HG03342 (cell line): ENCODE measurements around the gene UMAD1.

Experiments used
- ATAC-seq: cut with Tn5 transposase; IDR thresholded peaks from one replicate; pipeline ENCODE4 v1.9.1; 2021; ENCODE audit warnings: mild to moderate bottlenecking, moderate library complexity; ENCODE audit not compliant: unreplicated experiment

Gene UMAD1

DNA sequence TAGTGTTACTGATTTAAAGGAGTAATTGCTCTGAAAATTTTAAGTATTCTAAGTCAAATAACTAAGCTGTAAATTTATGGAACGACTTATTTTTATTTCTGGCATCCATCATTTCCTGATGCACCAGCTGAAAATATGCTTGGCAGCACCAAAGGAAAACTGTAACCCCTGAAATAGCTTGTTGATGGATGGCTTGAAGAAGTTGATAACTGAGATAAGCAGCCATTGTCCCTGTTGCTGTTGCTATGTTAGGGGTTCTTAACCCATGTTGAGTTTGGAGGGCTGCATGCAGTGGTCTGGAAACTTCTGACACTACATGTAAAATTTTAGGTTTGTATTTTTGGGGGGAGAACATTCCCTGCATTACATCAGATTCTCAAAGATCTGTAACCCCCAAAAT, 47.2 kb downstream of the UMAD1 start:
- no peak for ATAC-seq

DNA sequence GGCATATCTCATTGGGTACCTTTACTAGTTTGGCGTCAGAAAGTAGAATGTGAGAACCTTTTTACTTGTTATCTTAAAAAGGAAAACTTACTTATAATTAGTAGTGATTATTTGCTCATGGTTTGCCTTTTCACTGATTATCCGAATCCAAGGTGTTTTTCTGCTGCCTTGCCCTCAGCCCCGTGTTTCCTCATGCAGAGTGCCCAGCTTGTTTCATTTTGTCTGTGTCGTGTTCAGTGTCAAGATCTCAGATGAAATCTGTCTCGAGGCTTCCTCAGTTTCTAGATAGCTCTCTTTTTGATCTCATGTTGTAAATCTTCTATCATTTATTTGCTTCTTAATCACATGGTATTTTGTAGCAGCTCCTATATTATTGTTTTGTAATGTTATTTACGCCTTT, 47.8 kb downstream of the UMAD1 start:
- no peak for ATAC-seq

DNA sequence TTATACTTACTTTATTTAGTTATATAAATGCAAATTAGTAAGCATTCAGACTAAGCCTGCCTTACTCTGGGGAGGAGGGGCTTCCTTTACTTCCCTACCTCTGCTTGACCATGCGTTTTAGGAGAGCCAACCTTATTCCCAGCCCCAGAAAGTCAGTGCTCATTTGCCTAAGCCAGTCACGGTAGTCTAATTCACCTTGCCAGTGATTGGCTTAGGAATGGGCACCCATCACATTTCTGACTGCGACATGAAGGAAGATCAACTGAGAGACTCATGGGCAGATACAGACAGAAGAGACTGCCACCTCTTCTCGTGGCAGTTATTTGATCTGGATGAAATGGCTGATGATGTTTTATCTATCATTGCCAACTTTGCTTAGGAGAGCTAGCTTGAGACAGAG, 48.4 kb downstream of the UMAD1 start:
- no peak for ATAC-seq

DNA sequence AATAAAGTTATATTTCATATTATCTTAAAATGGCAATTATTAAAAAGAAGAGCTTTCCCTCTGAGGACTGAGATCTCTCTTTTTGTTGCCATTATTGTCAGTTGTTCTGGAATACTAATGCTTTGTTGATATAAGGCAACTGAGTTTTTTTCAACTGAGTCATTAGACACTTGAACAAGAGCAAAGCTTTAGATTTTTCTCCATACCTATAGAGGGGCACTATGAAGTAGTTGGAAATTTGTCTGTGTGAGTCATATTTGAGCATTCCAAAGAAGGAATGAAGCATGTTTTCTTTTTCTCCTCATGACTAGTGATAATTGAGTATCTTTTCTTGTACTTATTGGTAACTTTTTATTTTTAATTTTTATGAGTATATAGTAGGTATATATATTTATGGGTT, 53.3 kb downstream of the UMAD1 start:
- no peak for ATAC-seq

DNA sequence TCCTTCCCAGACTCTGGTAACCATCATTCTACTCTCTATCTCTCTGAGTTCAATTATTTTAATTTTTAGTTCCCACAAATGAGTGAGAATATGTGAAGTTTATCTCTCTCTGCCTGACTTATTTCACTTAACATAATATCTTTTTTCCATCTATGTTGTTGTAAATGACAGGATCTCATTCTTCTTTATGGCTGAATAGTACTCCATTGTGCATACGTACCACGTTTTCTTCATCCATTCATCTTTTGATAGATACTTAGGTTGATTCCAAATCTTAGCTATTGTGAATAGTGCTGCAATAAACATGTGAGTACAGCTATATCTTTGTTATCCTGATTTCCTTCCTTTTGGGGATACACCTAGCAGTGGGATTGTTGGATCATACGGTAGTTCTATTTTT, 54.0 kb downstream of the UMAD1 start:
- ATAC-seq = no peak

DNA sequence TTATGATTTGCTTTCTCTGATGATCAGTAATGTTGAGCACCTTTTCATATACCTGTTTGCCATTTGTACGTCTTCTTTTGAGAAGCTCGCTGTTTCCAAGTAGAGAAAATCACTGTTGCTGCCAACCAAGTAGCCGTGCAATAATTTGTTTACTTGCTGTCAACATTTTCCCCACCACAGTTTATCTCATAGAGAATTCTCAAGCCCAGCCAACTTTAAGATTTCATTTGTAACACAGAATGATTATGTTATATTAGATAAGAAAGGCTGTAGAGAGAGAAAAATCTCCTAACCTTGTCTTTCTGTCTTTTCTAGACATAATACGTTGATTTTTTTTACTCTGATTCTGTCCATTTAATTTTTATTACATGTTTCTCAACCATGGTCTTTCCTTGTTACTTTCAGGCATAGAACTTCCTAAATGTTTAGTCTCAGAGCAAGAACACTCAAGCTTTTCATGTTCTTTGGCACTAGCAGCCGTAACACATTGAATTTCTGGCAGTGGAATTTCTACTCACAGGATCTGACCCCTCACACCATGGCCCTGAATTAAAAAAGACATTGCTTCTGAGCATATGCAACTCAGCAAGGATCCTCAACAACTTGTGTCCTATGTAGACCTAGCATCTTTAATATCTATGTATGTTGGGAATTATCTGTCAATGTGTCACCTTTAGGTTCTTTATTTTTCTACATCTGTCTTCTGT, 54.7 kb downstream of the UMAD1 start:
- no peak for ATAC-seq

DNA sequence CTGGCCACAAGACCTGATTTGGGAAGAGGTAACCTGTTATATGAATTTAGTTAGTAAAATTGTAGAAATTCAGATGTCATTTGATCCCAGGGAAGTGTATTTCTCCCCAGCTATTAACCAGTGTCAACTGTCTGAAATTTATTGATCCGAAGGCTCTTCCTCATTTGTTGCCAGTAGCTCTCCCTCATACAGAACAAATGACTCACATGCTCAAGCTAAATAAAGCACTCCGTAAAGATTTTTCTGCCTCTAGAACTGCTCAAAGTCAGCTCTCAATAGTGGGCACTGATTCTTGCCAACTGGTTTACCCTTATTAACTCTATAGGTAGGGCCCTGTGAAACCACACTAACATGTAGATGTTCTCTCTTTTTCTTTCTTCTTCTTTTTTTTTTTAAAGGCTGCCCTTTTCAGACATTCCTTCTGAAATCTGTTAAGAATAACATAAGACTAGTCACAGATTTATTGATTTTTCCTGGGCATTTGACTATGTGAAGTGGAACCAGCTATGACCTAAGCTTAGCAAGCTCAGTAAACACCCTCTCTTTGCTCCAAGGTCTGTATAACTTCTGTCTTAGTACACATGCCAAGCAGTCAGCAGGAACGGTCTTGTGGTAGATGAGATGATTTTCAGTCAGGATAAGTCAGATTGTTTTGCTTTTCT, 56.0 kb downstream of the UMAD1 start:
- ATAC-seq = no peak

DNA sequence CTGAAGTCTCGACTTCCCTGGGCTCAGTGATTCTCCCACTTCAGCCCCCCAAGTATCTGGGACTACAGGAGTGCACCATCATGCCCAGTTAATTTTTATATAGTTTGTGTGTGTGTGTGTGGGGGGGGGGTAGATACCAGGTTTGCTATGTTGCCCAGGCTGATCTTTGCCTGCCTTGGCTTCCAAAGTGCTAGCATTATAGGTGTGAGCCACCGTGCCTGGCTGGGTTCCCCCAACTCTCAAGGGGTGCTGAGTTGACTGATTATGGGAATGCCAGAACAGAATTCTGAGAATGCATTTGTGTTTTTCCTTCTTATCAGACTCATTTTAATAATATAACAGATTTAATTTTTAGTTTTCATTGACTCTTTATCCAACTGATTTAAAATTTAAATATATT, 58.4 kb downstream of the UMAD1 start:
- ATAC-seq = no peak

DNA sequence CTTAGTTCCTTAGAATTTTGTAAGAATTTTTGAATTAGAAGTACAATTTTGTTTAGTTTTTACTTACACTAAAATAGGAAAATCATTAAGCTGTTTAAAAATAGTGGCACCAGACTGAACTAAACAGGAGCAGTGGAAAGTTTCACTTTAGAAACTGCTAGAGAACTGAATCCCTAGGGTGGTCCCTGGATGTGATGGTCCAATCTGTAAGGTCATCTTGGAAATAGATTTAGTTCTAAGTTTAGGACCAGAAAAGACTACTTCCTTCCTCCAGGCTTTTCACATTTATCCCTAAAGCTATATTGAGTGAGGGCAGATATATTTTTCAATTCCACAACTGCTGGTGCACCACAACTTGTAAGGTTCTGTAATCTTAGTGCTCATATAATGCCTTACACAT, 58.8 kb downstream of the UMAD1 start:
- no peak for ATAC-seq

DNA sequence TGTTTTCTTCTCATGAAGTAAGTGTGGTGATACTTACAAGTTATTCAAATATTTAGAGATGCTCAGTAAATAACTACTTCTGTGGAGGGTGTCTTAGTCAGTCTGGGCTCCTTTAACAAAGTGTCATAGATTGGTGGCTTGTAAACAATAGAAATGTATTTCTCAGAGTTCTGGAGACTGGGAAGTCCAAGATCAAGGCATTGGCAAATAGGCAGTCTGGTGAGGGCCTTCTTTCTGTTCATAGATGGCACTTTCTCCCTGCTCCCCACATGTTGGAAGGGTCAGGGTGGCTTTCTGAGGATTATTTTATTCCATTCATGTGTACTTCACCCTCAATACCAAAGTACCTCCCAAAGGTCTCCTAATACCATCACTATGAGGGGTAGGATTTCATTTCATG, 59.4 kb downstream of the UMAD1 start:
- no peak for ATAC-seq

DNA sequence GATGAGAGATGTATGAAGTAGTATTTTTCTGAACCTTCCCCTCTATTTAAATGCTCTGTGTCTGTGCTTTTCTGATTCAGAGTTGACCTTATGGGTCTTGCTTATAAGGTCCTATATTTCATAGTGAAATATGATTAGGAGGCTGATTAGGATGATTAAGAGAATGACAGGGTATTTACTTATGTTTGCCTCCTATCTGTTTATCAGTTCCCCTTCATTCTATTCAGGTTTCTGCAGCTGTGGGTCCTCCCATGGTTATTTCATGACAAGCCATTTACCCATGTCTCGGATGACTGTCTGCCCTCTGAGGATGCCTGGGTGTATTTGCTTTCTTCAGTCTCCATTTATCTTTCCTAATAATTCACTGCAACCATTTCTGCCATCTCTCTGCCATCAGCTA, 61.0 kb downstream of the UMAD1 start:
- no peak for ATAC-seq

DNA sequence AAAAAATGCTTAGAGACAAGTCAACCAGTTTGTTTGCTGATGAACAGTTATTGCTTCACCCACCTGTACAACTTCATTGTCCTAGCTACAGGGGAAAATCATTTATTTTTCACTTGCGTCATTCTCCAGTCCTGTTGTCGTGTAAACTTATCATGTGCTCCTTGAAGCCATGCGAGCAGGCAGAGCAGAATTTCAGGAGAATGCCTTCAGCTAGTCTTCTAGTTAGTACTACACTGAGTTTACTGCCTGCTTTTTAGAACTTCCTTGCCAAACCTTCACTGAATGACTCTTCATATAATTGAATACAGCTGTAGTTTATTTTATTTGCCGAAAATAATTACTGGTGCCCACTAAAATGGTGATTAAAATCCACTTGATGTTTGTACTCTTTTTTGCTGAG, 62.3 kb downstream of the UMAD1 start:
- ATAC-seq = no peak

DNA sequence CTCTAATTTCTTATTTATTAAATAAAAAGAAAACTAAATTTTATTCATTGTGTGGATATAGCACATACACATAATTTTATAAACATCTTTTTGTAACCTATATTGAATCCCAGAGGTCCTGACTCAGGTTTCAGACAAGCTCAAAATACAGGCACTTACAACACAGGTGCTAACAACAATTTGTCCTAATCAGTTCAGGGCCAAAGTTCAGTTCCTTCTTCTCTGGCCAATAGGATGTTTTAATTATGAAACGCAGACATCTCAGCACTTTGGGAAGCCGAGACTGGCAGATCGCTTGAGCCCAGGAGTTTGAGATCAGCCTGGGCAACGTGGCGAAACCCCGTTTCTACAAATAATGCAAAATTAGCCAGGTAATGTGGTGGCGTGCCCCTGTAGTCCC, 62.9 kb downstream of the UMAD1 start:
- no peak for ATAC-seq

DNA sequence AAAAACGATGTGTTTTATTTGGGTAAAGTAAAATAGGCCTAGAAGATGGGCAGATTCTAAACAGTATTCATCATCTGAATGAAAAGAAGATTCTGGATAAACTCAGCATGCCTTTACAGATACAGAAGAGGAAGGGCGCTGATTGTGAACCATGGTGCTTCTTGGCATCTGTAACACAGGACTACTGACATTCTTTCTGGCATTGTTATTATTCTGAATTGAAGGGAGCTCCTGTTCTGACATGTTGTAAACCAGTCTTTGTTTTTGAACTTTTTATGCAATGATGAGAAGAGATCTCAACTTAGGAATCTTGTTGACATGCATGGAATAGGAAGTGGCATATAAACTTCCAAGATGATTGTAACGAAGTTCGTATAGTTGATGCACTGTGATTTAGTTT, 64.3 kb downstream of the UMAD1 start:
- ATAC-seq = no peak

DNA sequence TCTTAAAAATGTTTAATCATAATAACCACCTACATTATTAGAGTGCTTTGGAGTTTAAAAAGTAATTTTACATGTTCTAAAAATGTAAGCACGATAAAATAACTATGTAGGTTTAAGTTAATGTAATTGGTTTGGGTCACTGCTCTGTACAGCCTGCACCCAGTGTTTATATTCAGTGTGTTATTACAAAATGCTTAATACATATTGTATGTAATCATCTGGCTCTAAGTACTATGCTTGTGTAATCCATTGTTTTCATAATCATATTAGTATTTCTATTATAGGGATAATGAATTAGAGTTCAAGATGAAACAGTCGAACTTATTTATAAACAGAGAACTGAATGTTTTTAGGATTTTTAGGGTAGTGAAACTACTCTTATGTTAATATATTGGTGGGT, 64.8 kb downstream of the UMAD1 start:
- ATAC-seq = no peak

DNA sequence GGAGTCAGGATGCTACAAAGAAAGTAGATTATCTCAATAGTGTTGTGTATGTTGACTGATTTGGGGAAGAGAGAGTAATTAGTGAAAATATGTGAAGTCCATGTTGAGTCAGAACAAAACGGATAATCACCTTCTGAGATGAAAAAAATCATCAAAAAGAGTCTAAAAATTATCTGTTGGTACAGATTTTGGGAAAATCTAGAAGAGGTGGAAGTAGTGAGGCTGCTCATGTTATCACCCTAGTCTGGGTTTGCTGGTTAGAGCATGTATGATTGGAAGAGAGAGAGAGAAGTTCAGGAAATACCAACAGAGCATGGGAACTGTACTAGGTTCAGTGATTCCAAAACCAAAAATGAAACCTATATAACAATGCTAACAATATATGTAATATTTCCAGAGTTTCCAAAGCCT, 65.6 kb downstream of the UMAD1 start:
- peak; percentile 77 for ATAC-seq

DNA sequence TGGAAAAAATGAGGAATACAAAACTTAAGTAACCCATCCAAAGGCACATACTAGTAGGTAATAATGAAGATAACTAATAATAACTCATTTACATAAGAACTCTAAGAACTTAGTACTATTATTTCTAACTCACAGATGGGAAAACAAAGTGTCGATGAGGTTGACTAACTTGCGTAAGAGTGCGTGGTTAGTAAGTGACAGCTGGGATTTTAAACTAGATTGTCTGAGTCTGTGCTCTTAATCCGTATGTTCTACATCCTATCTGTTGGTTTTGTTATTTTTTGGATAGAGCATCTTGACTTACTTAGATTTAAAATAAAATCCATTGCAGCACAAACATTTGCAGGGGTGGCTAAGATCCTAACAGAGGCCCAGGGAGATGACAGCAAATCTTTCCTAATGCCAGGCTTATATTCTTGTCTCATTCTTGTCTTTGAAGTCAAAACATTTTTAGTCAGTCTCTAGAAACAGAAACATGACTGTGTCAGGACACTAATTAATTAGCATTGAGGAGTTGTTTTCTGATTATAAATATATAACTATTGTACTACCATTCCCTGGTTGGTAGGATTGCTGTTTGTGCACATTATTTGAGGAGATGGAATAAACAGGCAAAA, 66.1 kb downstream of the UMAD1 start:
- peak; percentile 31 for ATAC-seq

DNA sequence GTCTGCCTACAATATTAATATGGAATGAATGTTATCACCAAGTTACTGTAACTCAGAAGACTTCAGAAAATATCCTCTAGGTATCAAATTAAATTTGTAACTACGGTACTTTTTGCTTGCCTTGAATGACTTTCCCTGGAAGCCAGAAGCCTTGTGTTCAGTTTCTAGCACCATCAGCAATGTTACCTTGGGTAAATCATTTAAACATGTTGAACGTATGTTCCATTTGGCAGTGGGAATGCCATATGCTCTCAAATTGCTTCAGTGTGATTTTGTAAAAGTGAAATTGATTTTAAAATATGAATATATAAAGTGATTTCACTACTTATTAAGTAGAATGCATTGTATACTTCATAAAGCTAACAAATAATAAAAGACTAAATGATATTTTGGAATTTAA, 66.7 kb downstream of the UMAD1 start:
- ATAC-seq = no peak

DNA sequence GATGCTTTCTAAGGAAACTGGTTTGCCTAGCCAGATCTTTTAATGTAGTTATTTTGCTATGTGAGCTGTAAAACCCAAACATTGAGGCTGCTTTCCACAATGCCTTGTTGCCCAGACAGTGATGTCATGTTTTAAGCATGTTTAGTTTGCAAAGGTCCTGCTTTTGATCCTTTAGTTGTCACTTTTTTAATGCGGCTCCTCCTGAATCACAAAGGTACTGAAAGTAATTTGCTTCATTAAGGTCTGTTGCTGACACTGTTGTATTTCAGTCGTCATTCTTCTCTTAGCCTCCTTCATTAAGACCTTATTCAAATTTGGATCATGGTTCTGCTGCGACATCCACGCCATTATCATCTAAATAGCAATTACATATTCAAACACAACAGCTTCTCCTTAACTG, 67.3 kb downstream of the UMAD1 start:
- ATAC-seq = no peak

DNA sequence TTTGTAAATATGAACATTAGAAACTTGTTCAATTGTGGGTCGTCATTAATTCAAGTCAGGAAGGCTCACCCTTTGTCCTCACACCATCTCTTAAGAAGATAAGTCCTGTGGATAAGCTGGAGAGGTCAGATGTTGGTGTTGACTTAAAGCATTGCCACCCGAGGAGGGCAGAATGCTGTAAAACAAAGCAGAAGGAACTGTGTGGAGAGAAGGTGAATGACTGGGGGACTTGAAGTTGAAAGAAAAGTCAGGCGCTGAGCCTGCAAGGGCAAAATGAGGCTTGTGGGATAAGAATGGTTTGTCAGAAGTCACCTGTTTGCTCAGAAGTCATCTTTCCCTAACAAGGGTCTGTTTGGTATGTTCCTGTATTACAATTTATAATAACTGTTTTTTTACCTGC, 68.7 kb downstream of the UMAD1 start:
- ATAC-seq = no peak

DNA sequence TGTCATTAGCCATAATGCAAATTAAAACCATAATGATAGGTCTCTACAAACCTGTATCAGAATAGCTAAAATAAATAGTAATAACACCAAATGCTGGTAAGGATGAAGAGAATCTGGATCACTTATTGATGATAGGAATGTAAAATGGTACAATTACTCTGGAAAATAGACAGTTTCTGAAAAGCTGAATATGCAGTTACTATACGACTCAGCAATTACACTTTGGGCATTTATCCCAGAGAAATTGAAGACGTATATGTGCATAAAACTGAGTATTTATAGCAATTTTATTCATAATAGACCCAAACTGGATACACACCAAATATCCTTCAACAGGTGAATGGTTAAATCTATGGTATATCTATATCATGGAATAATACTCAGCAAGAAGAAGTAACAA, 69.9 kb downstream of the UMAD1 start:
- ATAC-seq = no peak

DNA sequence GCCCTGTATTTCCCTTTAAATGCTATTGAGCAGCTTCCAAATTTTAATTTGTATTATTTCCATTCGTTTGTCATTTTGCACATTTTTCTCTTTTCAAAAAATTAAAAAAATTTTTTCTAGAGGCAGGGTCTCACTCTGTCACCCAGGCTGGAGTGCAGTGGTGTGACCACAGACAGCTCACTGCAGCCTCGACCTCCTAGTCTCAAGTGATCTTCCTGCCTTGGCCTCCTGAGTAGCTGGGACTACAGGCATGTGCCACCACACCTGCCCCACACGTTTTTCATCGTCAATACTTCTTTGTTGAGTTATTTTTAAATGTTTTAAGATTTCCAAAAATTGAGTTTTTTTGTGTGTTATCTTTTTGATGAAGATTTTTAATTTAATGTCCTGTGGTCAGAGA, 73.2 kb downstream of the UMAD1 start:
- no peak for ATAC-seq

DNA sequence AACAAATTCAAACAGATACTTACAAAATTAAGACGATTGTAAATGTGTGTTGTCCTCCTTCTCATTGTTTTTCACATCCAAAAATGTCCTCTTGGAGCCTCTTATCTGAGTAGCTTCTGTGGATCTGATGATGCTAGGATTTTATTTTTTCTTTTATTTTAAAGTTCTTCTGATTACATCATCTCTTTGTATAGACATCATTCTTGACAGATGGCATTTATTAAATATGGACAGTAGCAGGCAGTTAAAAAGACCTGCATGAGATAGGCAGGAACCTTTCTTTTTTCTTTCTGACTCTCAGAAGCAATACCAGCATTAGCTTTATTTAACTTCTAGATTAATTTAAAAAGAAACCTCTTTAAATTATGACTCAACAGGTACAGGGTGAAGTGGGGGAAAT, 77.9 kb downstream of the UMAD1 start, which contains the start of gene RPA3:
RPA3 (minus strand) TSS at position 116 of the 400 bp plus-strand sequence. CDS start 78,189 bp downstream, outside the sequence.
- ATAC-seq = no peak
